ENCODE results near the gene TBC1D24.
A peak's percentile ranks its signal among the peaks of the same experiment; 100 is the strongest.

The TBC1D24 gene

GRCh38 chr16:2450975-2451381, 23.9 kb upstream of the TBC1D24 start:
- DNase-seq = no peak

DNA sequence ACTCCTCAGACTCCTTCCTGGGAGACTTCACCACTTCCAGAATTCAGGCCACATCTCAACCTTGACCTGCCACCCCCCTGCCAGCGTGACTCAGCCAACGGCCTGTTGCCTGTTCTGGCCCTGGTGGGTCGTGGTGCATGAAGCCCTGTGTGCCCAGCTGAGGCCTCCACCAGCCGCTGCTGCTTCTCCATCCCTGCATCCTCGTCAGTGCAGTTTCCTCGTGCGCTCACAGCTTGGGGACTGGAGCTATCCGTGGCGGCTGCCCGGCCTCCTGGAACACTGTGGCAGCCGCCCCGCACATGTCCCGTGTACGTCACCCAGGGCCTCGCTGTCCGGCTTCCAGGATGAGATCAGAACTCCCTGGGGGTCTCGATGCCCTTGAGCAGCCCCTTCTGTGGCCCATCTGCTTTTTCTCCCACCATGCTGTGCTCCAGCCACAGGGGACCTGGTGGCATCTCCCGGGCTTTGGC, 23.0 kb upstream of the TBC1D24 start:
- DNase-seq = no peak

DNA sequence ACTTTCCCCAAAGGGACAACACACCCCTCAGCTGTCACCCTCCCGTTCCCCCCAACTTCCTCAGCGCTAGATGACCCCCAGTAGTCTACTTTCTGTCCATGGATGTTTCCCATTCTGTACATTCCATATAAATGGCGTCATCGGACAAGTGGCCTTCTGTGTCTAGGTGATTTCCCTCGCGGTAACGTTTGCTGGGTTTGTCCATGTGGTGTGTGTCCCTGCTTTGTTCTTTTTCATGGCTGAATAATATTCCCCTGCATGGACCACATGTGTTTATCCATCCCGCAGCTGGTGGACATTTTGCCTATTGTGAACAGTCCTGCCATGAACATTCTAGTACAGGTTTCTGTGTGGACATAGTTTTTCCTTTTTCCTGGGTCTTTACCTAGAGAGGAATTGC, 22.3 kb upstream of the TBC1D24 start:
- no peak for DNase-seq

GRCh38 chr16:2455081-2455845, 19.7 kb upstream of the TBC1D24 start:
- no peak for DNase-seq

DNA sequence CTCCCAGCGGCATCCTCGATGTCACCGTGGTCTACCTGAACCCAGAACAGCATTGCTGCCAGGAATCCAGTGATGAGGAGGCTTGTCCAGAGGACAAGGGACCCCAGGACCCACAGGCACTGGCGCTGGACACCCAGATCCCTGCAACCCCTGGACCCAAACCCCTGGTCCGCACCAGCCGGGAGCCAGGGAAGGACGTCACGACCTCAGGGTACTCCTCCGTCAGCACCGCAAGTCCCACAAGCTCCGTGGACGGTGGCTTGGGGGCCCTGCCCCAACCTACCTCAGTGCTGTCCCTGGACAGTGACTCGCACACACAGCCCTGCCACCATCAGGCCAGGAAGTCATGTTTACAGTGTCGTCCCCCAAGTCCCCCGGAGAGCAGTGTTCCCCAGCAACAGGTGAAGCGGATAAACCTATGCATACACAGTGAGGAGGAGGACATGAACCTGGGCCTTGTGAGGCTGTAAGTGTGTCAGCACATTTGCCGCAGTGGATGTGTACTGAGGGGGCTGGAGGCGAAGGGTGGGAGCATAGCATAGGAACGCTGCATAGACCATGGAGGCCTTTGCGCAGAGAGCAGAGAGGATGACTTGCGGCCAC, 18.3 kb upstream of the TBC1D24 start:
- no peak for DNase-seq

DNA sequence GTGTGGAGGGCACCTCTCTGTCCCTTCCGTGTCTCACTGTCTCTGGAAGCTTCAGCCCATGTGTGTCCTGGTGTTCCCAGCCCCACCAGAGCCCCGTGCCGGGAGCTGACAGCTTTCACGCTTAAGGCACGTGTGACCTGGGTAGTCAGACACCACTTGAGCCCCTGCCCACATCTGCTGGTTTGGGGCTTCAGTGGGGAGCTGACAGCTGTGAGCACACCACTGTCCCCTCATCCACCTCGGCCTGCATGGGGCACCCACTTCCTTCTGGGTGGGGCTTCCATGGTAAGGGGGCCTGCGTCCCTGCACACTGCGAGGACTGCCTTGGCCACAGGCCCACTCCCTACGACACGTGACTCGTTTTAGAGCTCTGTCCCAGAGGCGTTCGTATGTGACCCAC, 17.7 kb upstream of the TBC1D24 start:
- DNase-seq = no peak

- DNase-seq = no peak
Observed at GRCh38 chr16:2457946-2458345, 17.0 kb upstream of the TBC1D24 start.

DNA sequence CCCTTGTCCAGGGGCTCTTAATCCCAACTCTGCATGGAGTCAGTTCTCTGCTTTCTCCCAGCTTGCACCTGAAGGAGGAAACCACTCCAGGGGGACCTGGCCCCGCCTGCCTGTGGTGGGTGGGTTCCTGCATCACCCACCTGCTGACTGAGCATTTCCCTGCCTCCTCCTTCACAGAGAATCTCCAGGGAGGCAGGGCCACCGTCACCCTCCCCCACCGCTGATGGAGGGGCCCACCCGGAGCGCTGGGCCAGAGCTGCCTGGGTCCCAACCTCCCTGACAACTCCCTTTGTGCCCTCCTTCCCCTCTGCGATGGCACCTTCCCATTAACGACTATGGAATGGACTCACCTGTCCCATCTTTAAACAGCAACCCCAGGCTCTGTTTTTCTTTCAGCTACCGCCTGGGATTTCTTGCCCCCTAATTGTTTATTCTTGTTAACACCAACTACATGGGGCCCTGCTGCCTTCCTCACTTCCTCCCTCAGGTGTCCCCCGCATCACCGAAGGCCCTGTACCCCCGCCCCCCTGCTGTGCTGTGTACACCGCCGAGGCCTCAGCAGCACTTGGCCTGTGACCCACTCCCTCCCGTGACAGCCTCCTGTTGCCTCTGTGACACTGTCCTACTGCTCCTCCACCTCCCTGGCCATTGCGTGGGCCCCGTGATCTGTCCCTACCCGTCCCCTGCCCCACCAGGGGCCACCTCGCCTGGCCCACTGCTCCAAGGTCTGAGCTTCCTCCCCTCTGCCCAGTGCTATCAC, 15.9 kb upstream of the TBC1D24 start:
- DNase-seq = no peak

DNA sequence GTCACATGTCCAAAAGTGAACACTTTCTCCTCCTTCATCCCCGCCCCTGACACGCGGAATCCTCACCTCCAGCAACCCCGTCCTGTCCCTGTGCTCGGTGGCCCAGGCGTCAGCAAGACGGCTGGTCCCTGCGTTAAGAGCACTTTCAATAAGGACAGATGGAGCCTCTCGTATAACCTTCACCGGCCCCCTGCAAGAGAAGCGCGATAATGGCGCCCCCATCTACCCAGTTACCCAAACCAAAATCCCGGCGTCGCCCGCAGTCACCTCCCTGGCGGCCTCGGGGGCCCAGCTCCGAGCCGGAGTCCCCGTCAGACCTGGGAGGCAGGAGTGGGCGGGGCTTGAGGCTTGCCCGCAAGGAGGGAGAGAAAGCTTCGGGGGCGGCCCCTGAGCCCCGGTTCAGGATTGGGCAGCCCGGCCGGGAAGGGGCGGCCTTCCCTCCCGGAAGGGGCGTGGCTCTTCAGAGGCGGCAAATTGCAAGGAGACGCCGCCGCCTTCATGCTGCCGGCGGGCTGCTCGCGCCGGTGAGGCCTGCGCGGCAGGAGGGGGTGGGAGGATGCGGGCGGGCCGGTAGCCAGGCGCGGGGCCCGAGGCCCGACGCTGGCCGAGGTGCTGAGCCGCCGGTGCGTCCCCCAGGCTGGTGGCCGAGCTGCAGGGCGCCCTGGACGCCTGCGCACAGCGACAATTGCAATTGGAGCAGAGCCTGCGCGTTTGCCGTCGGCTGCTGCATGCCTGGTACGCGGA, 15.1 kb upstream of the TBC1D24 start, which contains the start of gene TEDC2:
Gene TEDC2 (plus strand): TSS at position 463 of the 744 bp plus-strand sequence. CDS start 36 bp downstream, at position 499.
- peak; percentile 98 for DNase-seq

DNA sequence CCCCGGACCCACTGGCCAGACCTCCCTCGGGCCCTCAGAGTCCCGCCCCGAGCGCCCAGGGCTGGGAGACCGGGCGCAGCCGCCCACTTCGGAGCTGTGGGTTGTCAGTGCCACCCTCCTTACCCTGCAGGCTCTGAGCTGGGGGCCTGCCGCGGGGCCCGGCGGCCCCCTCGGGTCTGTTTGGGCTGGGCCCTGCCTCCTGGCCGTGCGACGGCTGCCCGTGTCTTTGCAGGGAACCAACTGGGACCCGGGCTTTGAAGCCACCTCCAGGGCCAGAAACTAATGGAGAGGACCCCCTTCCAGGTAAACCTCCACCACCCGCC, 14.6 kb upstream of the TBC1D24 start:
- no peak for DNase-seq

- no peak for DNase-seq
Observed at GRCh38 chr16:2460916-2461315, 14.0 kb upstream of the TBC1D24 start.

DNA sequence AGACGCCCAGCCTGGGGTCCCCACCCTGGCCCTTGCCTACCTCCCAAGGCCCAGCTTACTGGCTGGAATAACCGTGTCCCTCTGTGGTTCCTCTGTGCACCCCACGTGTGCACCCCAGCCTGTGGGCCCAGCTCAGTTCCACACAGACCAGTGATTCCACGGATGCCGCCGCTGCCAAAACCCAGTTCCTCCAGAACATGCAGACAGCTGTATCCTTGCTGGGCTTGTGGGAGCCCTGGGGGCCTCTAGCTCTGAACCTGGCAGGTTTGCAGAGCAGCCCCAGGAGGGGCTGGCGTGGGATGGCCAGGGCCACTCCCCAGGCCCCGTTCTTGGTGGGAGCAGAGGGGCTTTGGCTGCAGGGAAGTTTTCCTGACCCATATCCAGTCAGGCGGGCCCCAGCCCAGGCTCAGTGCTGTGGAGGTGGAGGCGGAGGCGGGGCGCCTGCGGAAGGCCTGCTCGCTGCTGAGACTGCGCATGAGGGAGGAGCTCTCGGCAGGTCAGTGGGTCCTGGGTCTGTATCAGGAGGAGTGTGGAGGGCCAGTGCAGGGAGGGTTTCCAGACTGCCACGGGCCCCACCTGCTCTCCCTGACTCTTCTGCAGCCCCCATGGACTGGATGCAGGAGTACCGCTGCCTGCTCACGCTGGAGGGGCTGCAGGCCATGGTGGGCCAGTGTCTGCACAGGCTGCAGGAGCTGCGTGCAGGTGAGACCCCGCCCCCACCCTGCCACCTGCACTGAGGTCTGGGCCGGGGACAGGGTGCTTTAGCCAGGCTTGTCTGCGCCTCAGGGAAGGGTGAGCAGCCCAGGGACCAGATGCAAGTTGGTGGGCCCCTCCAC, 12.7 kb upstream of the TBC1D24 start:
- DNase-seq = no peak

- no peak for DNase-seq
Observed at GRCh38 chr16:2464333-2464732, 10.6 kb upstream of the TBC1D24 start.

- DNase-seq = no peak
Observed at GRCh38 chr16:2465653-2466415, 9.1 kb upstream of the TBC1D24 start.

- DNase-seq = no peak
Observed at GRCh38 chr16:2466667-2467527, 8.0 kb upstream of the TBC1D24 start.

GRCh38 chr16:2467528-2468232, 7.2 kb upstream of the TBC1D24 start:
- DNase-seq = no peak

DNA sequence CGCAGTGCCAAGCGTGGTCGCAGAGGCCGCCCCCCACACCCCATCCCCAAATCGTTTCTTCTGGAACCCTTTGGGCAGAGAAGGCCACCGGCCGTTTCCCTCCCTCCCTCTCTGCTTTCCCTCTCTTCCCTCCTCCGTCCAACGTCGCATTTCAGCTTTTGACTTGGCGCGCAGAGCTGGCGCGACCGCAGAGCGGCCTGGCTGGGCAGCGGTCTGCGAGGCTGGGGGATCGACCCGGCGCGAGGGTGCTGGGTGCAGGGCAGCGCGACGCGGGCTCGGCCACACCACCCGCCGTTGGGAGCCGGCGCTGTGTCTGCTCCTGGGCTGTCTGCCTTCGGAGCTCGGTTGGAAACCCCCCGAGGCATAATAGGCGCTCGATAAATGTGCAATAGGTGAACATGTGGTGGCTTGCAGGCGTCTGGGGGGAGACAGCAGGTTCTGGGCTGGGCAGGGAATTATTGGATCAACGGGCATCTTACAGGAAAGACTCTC, 6.6 kb upstream of the TBC1D24 start:
- no peak for DNase-seq

GRCh38 chr16:2468725-2469398, 6.1 kb upstream of the TBC1D24 start:
- no peak for DNase-seq

Measured in stimulated activated CD4-positive, alpha-beta T cell treated with anti-CD3 and anti-CD28 coated beads, Interleukin-4, amount 100 ng/mL, for 24 hours (primary cell).